HG03060 (cell line): ENCODE results near the gene DDRGK1.

Source experiments
- ATAC-seq: cut with Tn5 transposase; IDR thresholded peaks from one replicate; pipeline ENCODE4 v1.9.1; 2021; ENCODE audit warnings: low read depth, moderate number of reproducible peaks; ENCODE audit not compliant: unreplicated experiment

Gene DDRGK1

GRCh38 chr20:3204124-3204794 is at the start of gene DDRGK1:
DDRGK1 (minus strand) TSS chr20:3204682; CDS start chr20:3204627, 55 bp downstream.
- ATAC-seq, result peak; percentile 58

- ATAC-seq, result no peak
These were observed 47.3 kb upstream of the DDRGK1 start for GRCh38 chr20:3251806-3252205.

- ATAC-seq, result no peak
These were observed 45.6 kb upstream of the DDRGK1 start for GRCh38 chr20:3250091-3250504.

GRCh38 chr20:3248993-3249347 is 44.5 kb upstream of the DDRGK1 start:
- no peak for ATAC-seq

GRCh38 chr20:3248167-3248992 is 43.9 kb upstream of the DDRGK1 start:
- ATAC-seq, result no peak

- ATAC-seq, result no peak
These were observed 43.2 kb upstream of the DDRGK1 start for GRCh38 chr20:3247638-3248037.

GRCh38 chr20:3246682-3247081 is 42.2 kb upstream of the DDRGK1 start:
- no peak for ATAC-seq

- ATAC-seq, result no peak
These were observed 41.2 kb upstream of the DDRGK1 start for GRCh38 chr20:3245711-3246110.

GRCh38 chr20:3245156-3245555 is 40.7 kb upstream of the DDRGK1 start:
- no peak for ATAC-seq

- no peak for ATAC-seq
These were observed 40.1 kb upstream of the DDRGK1 start for GRCh38 chr20:3244613-3245012.

- no peak for ATAC-seq
These were observed 39.4 kb upstream of the DDRGK1 start for GRCh38 chr20:3243718-3244358.

GRCh38 chr20:3242172-3242692 is 37.8 kb upstream of the DDRGK1 start:
- ATAC-seq, result no peak

GRCh38 chr20:3240776-3241363 is 36.4 kb upstream of the DDRGK1 start:
- no peak for ATAC-seq

- no peak for ATAC-seq
These were observed 35.6 kb upstream of the DDRGK1 start for GRCh38 chr20:3239867-3240775.

- ATAC-seq, result no peak
These were observed 34.8 kb upstream of the DDRGK1 start, which contains the start of gene SLC4A11 for GRCh38 chr20:3239026-3239866. SLC4A11 (minus strand) TSS chr20:3239190; CDS start chr20:3239137, 53 bp downstream.

- ATAC-seq, result no peak
These were observed 34.1 kb upstream of the DDRGK1 start for GRCh38 chr20:3238616-3239025.

- ATAC-seq, result no peak
These were observed 33.6 kb upstream of the DDRGK1 start for GRCh38 chr20:3237958-3238615.
